HEK293T (cell line): ENCODE results near the gene TMEM263.

Experiments used
- BHLHE40 ChIP-seq: fragments of 450-650 bp; IDR thresholded peaks from 2 replicates; pipeline ENCODE4 v1.6.1; 2016; ENCODE audit warnings: mild to moderate bottlenecking, moderate library complexity, borderline replicate concordance
- CTBP1 ChIP-seq: fragments of 450-650 bp; IDR thresholded peaks from 2 replicates; pipeline ENCODE4 v1.6.1; 2016; ENCODE audit warnings: borderline replicate concordance
- ELF4 ChIP-seq: fragments of 450-650 bp; IDR thresholded peaks from 2 replicates; pipeline ENCODE4 v1.6.1; 2017; ENCODE audit warnings: antibody characterized with exemption
- FOXA1 ChIP-seq: fragments of 450-650 bp; IDR thresholded peaks from 2 replicates; pipeline ENCODE4 v1.6.1; 2016; ENCODE audit warnings: mild to moderate bottlenecking
- FOXK2 ChIP-seq: fragments of 450-650 bp; IDR thresholded peaks from 2 replicates; pipeline ENCODE4 v1.6.1; 2016; ENCODE audit warnings: mild to moderate bottlenecking
- FOXM1 ChIP-seq: fragments of 450-650 bp; IDR thresholded peaks from 2 replicates; pipeline ENCODE4 v1.6.1; 2017; ENCODE audit warnings: mild to moderate bottlenecking, borderline replicate concordance
- HDGF ChIP-seq: fragments of 450-650 bp; IDR thresholded peaks from 2 replicates; pipeline ENCODE4 v1.6.1; 2017; ENCODE audit warnings: antibody characterized with exemption, borderline replicate concordance
- L3MBTL2 ChIP-seq: fragments of 450-650 bp; conservative IDR thresholded peaks from 2 replicates; pipeline ENCODE4 v1.6.1; 2016; ENCODE audit warnings: mild to moderate bottlenecking
- LEF1 ChIP-seq: fragments of 450-650 bp; IDR thresholded peaks from 2 replicates; pipeline ENCODE4 v1.6.1; 2017; ENCODE audit warnings: mild to moderate bottlenecking, borderline replicate concordance
- NFRKB ChIP-seq: fragments of 450-650 bp; IDR thresholded peaks from 2 replicates; pipeline ENCODE4 v1.6.1; 2016; ENCODE audit warnings: mild to moderate bottlenecking, moderate library complexity
- SP1 ChIP-seq: fragments of 450-650 bp; IDR thresholded peaks from 2 replicates; pipeline ENCODE4 v1.6.1; 2017
- SUZ12 ChIP-seq: fragments of 450-650 bp; IDR thresholded peaks from 2 replicates; pipeline ENCODE4 v1.6.1; 2016; ENCODE audit warnings: mild to moderate bottlenecking
- TARDBP ChIP-seq: fragments of 450-650 bp; IDR thresholded peaks from 2 replicates; pipeline ENCODE4 v1.6.1; 2016

- no peak for TF ChIP-seq SP1
- TF ChIP-seq FOXM1: no peak
- TF ChIP-seq BHLHE40: no peak
- TF ChIP-seq NFRKB: no peak
- TF ChIP-seq ELF4: no peak
- no peak for TF ChIP-seq L3MBTL2
- no peak for TF ChIP-seq CTBP1
- no peak for TF ChIP-seq FOXK2
- TF ChIP-seq TARDBP: no peak
- no peak for TF ChIP-seq SUZ12
- TF ChIP-seq FOXA1: no peak
- TF ChIP-seq HDGF: no peak
- no peak for TF ChIP-seq LEF1
These were observed 29.1 kb upstream of the TMEM263 start for GRCh38 chr12:106926657-106927056.
